GM15510 (cell line): Measurements from ENCODE around the gene RFC1.

Experiments used
- POLR2A ChIP-seq: IDR thresholded peaks from 3 replicates; pipeline ENCODE4 v1.6.1; 2011; ENCODE audit warnings: borderline replicate concordance; ENCODE audit not compliant: insufficient read length; ENCODE audit errors: extremely low read depth

Gene RFC1

DNA sequence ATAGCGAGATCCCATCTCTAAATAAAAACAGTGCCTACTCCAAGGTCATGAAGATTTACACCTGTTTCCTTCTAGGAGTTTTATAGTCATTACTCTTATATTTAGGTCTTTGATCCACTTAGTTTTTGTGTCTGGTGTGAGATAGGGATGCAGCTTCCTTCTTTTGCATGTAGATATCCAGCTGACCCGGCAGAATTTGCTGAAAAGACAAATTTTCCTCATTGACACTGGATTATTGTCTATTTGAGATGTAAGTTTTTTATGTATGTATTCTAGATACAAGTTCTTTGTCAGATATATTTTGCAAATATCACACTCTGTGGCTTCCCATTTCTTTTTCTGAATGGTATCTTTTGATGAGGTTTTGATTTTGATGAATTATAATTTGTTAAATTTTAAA lies 85.4 kb downstream of the RFC1 start:
- TF ChIP-seq POLR2A, result no peak

DNA sequence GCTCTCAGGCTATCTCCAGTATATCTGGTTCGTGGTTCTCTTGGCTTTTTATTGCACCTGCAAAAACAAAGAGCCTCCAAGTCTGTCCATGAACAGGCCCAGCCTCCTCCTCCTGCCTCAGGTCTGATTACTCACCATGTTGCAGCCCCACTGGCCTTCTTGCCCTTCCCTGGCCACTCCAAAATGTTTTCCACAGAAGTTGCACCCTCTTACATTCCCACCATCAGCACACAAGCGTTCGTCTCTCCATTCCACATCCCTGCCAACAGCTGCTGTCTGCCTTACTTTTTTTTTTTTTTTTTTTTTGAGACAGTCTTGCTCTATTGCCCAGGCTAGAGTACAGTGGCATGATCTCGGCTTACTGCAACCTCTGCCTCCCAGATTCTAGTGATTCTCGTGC lies 86.7 kb downstream of the RFC1 start:
- TF ChIP-seq POLR2A, result no peak

DNA sequence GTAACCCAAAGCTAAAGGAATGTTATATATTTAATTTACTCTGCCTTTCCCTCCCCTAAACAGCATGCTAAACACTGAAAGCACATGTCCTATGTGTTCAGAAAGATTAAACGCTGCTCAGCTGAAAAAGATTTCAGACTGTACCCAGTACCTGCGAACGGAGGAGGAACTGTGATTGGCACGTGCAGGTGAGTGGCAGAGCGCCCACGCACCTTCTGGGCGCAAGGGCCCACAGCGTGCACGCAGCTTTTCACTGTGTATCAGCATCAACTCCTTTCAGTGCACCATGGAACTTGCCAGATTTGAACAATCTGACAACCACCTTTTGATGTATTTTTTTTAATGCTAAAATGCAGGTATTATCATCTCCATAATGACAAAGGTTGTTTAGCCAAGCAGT lies 87.7 kb downstream of the RFC1 start:
- no peak for TF ChIP-seq POLR2A

DNA sequence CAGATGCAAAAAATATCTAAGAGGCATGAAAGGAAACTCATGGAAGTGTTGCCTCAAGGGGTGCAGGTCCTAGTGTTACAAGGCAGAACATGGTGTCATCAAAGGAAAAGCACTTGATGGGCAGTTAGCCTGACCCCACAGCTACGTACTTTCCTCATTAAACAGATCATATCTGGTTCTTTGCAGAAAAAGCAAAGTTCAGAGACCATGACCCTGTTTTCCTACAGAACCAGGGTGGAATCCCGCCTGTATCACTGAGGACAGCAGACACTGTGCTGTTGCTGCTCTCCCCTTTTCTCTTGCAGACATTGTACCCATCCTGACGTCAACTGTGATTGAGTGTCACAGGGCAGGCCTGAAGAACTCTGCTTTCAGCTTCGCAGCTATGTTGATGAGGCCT lies 91.7 kb downstream of the RFC1 start:
- no peak for TF ChIP-seq POLR2A

DNA sequence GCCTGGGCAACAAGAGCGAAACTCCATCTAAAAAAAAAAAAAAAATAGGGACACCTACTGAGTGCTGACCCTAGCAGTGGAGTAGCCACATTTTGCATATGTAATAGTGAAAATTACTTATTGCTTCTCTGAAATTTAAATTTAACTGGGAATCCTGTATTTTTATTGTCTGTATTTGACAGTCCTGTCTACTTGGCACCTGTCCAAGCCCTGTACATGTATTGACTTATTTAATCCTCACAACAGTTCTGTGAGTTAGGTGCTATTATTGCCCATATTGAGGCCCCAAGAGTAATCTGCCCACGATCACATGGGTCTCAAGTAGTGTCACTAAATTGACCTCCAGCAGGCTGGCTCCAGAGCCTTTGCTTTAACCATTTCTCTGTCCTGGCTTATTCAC lies 102.3 kb downstream of the RFC1 start:
- no peak for TF ChIP-seq POLR2A

DNA sequence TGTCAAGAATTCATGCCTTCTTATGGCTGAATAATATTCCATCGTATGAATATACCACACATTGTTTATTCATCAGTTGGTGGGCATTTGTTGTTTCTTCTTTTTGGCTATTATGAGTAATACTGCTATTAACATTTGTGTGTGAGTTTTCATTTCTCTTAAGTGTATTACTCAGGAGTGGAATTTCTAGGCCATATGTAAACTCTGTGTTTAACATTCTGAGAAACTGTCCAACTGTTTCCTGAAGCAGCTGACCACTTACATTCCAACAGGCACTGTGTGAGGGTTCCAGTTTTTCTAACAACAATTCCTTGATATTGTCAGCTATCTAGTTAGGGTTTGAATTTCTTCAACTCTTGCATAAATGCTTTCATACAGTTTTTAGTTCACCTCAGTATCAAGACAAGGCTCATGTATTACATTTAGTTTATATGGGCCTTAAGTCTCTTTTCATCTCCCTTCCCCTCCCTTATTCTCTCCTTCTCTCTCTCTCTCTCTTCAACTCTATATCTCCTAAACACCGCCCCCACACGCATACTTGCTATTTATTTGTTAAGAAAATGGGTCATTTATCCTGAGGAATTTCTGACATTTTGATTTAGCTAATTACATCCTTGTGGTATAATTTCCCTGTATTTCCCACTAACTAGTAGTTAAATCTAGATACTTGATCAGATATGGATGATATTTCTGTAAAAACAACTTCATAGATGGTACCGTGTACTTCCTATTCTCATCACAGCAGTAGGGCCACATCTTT lies 106.4 kb downstream of the RFC1 start:
- no peak for TF ChIP-seq POLR2A

DNA sequence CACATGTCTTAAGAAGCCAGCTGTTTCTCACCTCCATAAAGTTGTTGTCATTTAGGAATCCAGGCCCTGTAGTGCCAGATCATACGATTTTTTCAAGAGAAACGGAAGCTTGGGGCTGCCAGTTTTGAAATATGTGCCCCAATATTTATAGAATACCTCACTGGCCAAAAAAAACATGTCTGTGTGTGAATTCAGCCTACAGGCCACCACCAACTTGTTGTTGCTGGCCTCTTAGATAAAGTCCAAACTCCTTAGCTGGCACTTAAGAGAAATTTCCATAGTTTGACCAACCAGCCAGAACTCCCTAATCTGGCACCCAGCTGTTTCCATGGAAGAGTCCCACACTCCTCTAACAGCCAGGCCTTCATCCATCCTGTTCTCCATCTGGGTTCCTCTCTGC lies 109.7 kb downstream of the RFC1 start:
- no peak for TF ChIP-seq POLR2A

DNA sequence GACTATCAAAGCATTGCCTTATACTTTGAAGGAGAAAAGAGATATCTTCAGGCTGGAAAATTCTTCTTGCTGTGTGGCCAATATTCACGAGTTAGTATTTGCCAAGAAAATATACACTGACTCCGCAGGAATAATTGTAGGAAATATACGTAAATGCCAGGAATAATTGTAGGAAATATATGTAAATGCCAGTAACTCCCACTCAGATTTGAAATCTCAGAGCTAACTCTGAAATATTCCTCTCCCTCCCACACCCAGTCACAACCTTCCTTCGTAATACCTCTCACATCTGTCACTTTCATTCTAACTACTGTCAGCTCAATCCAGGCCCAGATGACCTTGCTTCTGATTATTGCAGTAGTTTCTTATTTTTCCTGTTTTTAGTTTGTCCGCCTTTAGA lies 110.3 kb downstream of the RFC1 start:
- no peak for TF ChIP-seq POLR2A

DNA sequence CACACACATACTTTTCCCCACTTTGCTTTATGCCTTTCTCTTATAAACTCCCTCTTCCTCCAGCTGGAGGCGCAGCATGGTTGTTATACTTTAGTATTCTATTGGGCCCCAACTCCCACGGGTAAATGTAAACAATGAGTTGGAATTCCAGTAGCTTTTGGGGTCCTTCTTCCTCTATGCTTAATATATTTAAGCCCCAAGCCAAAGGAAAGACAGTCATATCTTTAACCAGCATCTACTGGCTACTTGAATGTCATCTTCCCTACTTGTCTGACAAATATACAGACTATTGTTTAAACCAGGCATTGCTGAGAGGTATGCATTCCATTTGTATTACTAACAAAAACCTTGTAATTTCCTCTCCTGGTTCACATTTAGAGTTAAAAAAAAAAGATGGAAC lies 110.9 kb downstream of the RFC1 start:
- no peak for TF ChIP-seq POLR2A

DNA sequence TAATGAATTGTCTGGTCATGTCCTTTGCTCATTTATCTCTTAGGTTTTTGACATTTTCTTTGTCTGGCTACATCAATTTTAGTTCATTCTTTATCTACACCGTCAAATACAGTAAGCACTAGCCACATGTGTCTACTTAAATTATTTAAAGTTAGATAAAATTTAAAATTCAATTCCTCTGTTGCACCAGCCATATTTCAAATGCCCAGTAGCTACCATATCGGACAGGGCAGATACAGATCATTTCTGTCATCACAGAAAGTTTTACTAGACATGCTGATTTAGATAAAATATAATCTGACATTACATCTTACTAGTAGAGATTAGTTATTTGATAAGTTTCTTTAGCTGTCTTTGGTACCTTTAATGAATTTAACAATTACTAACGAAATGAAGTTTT lies 122.7 kb downstream of the RFC1 start:
- no peak for TF ChIP-seq POLR2A
